ENCODE measurements around the gene ALDH3A2. TPM values are rescaled to one million over a fixed set of nuclear protein-coding genes. Genes with fewer than 3 reads are reported as not detected.

ALDH3A2 gene
- total and polyA plus RNA-seq, 2 experiments from 2014 or later, result 36.2 to 41.9 TPM

GRCh38 chr17:19614900-19615299, 33.7 kb upstream of the ALDH3A2 start:
- TF ChIP-seq EZH2 (IDR thresholded peaks at IDR 0.05; ENCODE audit: insufficient read depth, poor library complexity, severe bottlenecking) (no peak), EZH2phosphoT487 (IDR thresholded peaks at IDR 0.05; ENCODE audit: insufficient read depth, low read depth) (no peak)
- in situ Hi-C loops (cut with MboI), result no loop called here
- WGBS, 2 experiments (ENCODE audit: low coverage in 1 of 2, low lambda C conversion rate in 2 of 2, missing lambda C conversion rate in 2 of 2), result 84 to 87% methylated on average over 4 of the region's 4 CpGs

GRCh38 chr17:19618015-19618414, 30.5 kb upstream of the ALDH3A2 start:
- Histone ChIP-seq H3K4me2 (ENCODE audit: unreplicated experiment) (no peak overlapping the region), H3K4me1 (ENCODE audit: insufficient read depth) (no peaks in the 10 kb centered on the region), H2AFZ (no peak overlapping the region), H3F3A (ENCODE audit: insufficient read depth) (no peaks in the 10 kb centered on the region), H3K9ac (no peak overlapping the region), H3K79me2 (ENCODE audit: insufficient read depth) (no peaks in the 10 kb centered on the region), H3K9me3 (ENCODE audit: low read depth) (no peaks in the 10 kb centered on the region), H3K27me3 (replicated peaks; ENCODE audit: insufficient read depth) (no peaks in the 10 kb centered on the region), H3K9me2 (ENCODE audit: insufficient read depth) (no peaks in the 10 kb centered on the region), H3K4me3 (no peak overlapping the region), H4K20me1 (ENCODE audit: insufficient read depth) (no peaks in the 10 kb centered on the region), H3K36me3 (ENCODE audit: low read depth) (no peaks in the 10 kb centered on the region), H3K27ac (no peak overlapping the region)
- no peak for TF ChIP-seq EZH2phosphoT487 (IDR thresholded peaks at IDR 0.05; ENCODE audit: insufficient read depth, low read depth)
- TF ChIP-seq EZH2 (IDR thresholded peaks at IDR 0.05; ENCODE audit: insufficient read depth, poor library complexity, severe bottlenecking), result no peak
- no peak for DNase-seq
- 64 to 78% methylated on average over 3 of the region's 3 CpGs for WGBS, 2 experiments (ENCODE audit: low coverage in 1 of 2, low lambda C conversion rate in 2 of 2, missing lambda C conversion rate in 2 of 2)
- in situ Hi-C loops (cut with MboI), result no loop called here

More at GRCh38 chr17:19614900-19615299, 33.7 kb upstream of the ALDH3A2 start:
- H3K9me2 ChIP-seq (ENCODE audit: insufficient read depth), result no peaks in the 10 kb centered on the region
- DNase-seq, result no peak
- H2AFZ ChIP-seq, result no peak overlapping the region
- no peaks in the 10 kb centered on the region for H3K79me2 ChIP-seq (ENCODE audit: insufficient read depth)
- no peaks in the 10 kb centered on the region for H3K36me3 ChIP-seq (ENCODE audit: low read depth)
- no peak overlapping the region for H3K4me3 ChIP-seq
- H3K27me3 ChIP-seq (replicated peaks; ENCODE audit: insufficient read depth), result no peaks in the 10 kb centered on the region
- no peaks in the 10 kb centered on the region for H3F3A ChIP-seq (ENCODE audit: insufficient read depth)
- H3K27ac ChIP-seq, result no peak overlapping the region
- no peaks in the 10 kb centered on the region for H3K9me3 ChIP-seq (ENCODE audit: low read depth)
- no peaks in the 10 kb centered on the region for H3K4me1 ChIP-seq (ENCODE audit: insufficient read depth)
- H3K4me2 ChIP-seq (ENCODE audit: unreplicated experiment), result no peak overlapping the region
- no peaks in the 10 kb centered on the region for H4K20me1 ChIP-seq (ENCODE audit: insufficient read depth)
- no peak overlapping the region for H3K9ac ChIP-seq

- Histone ChIP-seq H3K9ac (no peak overlapping the region), H3K27me3 (replicated peaks; ENCODE audit: insufficient read depth) (no peaks in the 10 kb centered on the region; the same call in 1 of the 2 replicates), H3K79me2 (ENCODE audit: insufficient read depth) (no peaks in the 10 kb centered on the region), H3K36me3 (ENCODE audit: low read depth) (no peaks in the 10 kb centered on the region), H3K4me1 (ENCODE audit: insufficient read depth) (no peaks in the 10 kb centered on the region), H3K9me3 (ENCODE audit: low read depth) (no peaks in the 10 kb centered on the region), H2AFZ (no peak overlapping the region), H3F3A (ENCODE audit: insufficient read depth) (no peaks in the 10 kb centered on the region), H3K4me2 (ENCODE audit: unreplicated experiment) (no peak overlapping the region), H3K4me3 (no peak overlapping the region), H4K20me1 (ENCODE audit: insufficient read depth) (no peaks in the 10 kb centered on the region), H3K27ac (no peak overlapping the region), H3K9me2 (ENCODE audit: insufficient read depth) (no peaks in the 10 kb centered on the region)
- 43 to 61% methylated on average over 2 of the region's 2 CpGs for WGBS, 2 experiments (ENCODE audit: low coverage in 1 of 2, low lambda C conversion rate in 2 of 2, missing lambda C conversion rate in 2 of 2)
- in situ Hi-C loops (cut with MboI), result no loop called here
- DNase-seq, result no peak
- no peak for TF ChIP-seq EZH2phosphoT487 (IDR thresholded peaks at IDR 0.05; ENCODE audit: insufficient read depth, low read depth)
- no peak for TF ChIP-seq EZH2 (IDR thresholded peaks at IDR 0.05; ENCODE audit: insufficient read depth, poor library complexity, severe bottlenecking)
Observed at GRCh38 chr17:19619705-19620325, 28.7 kb upstream of the ALDH3A2 start.

GRCh38 chr17:19621697-19622096, 26.9 kb upstream of the ALDH3A2 start:
- Histone ChIP-seq H3K4me2 (ENCODE audit: unreplicated experiment) (no peak overlapping the region), H3K9me3 (ENCODE audit: low read depth) (no peaks in the 10 kb centered on the region), H3K79me2 (ENCODE audit: insufficient read depth) (no peaks in the 10 kb centered on the region), H3K4me3 (no peak overlapping the region), H4K20me1 (ENCODE audit: insufficient read depth) (no peaks in the 10 kb centered on the region), H3K9ac (no peak overlapping the region), H3F3A (ENCODE audit: insufficient read depth) (no peaks in the 10 kb centered on the region), H3K27me3 (replicated peaks; ENCODE audit: insufficient read depth) (peaks cover 5% of the 10 kb centered on the region; the same call in 1 of the 2 replicates), H3K27ac (no peak overlapping the region), H3K9me2 (ENCODE audit: insufficient read depth) (no peaks in the 10 kb centered on the region), H2AFZ (no peak overlapping the region), H3K36me3 (ENCODE audit: low read depth) (no peaks in the 10 kb centered on the region), H3K4me1 (ENCODE audit: insufficient read depth) (no peaks in the 10 kb centered on the region)
- no peak for TF ChIP-seq EZH2phosphoT487 (IDR thresholded peaks at IDR 0.05; ENCODE audit: insufficient read depth, low read depth)
- TF ChIP-seq EZH2 (IDR thresholded peaks at IDR 0.05; ENCODE audit: insufficient read depth, poor library complexity, severe bottlenecking), result no peak
- in situ Hi-C loops (cut with MboI), result no loop called here
- 80 to 83% methylated on average over 1 of the region's 1 CpG for WGBS, 2 experiments (ENCODE audit: low coverage in 1 of 2, low lambda C conversion rate in 2 of 2, missing lambda C conversion rate in 2 of 2)
- no peak for DNase-seq

Measured in GM23248 (cell line).